Measurements from ENCODE around the gene PDLIM3.

PDLIM3 gene

DNA sequence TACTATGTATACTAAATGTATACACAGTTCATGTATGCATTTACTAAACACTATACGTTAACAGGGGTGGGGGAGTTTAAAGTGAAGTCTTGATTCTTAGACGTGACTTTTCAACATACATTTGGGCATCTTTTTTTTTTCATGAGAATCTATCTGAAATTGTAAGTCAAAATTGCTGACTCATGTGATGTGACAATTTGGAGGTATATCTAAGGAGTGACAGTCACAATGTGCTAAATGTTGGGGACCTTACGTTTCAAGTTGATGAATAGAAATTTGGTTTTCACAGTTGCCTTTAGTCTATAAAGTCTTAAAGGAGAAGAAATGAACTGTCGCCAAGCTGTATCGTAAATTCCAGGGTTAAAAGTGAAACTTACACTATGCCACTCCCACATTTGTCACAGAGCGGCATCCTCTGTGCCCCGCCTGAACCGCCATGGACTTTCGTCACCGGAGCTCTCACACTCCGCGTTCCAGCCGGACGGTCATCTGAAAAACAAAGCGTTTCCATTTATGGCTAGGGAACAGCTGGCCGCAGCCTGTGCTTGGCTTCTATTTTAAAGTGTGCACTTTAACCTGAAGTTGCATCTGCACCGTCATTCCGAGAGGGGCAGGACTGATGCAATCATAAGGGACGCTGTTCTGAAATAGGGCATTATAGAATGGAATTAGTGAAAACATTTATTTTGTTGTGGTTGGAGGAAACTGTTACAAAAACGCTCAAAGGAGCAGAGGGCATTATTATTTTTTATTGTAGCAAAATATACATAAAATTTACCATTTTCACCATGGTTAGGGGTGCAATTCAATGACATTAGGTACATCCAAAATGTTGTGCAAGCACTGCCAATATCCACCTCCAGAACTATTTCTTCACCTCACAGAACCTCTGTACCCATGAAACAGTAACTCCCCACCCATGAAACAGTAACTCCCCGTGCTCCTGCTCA lies 30.9 kb downstream of the PDLIM3 start:
- peak; percentile 75 for DNase-seq
- in situ Hi-C loops (cut with HindIII; ENCODE audit: low pct_ligation_motif_present, low sequenced_read_pairs) = no loop called here
- H3K27me3 ChIP-seq (replicated peaks) = no peaks in the 10 kb centered on the region

DNA sequence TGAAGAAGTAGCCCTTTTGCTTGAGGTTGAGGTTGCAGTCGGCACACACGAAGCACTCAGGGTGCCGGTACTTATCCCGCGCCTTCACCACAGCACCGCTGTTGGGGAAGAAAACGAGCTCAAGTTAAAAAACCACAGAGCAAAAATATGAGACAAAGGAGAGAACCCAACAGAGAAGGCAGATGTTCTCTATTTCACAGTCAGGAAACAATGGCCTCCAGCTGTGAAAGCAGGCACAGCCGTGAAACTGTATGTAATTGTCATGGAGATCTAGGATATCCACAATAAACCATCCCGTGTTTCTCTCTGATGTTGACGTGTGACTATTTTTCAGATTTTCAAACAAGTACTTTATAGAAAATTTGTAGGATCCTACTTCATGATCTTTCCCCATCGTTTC lies 32.9 kb downstream of the PDLIM3 start:
- in situ Hi-C loops (cut with HindIII; ENCODE audit: low pct_ligation_motif_present, low sequenced_read_pairs) = no loop called here
- Histone ChIP-seq H3K27me3 (replicated peaks) (no peaks in the 10 kb centered on the region), H3K4me3 (ENCODE audit: low read depth, low read length) (no peak overlapping the region), H3K27ac (no peak overlapping the region), H3K36me3 (replicated peaks) (no peaks in the 10 kb centered on the region)
- TF ChIP-seq, protein P1, sequence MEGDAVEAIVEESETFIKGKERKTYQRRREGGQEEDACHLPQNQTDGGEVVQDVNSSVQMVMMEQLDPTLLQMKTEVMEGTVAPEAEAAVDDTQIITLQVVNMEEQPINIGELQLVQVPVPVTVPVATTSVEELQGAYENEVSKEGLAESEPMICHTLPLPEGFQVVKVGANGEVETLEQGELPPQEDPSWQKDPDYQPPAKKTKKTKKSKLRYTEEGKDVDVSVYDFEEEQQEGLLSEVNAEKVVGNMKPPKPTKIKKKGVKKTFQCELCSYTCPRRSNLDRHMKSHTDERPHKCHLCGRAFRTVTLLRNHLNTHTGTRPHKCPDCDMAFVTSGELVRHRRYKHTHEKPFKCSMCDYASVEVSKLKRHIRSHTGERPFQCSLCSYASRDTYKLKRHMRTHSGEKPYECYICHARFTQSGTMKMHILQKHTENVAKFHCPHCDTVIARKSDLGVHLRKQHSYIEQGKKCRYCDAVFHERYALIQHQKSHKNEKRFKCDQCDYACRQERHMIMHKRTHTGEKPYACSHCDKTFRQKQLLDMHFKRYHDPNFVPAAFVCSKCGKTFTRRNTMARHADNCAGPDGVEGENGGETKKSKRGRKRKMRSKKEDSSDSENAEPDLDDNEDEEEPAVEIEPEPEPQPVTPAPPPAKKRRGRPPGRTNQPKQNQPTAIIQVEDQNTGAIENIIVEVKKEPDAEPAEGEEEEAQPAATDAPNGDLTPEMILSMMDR (IDR thresholded peaks at IDR 0.05; ENCODE audit: low read depth, low read length, missing control alignments) = no peak
- no peak for DNase-seq

More for the DNA sequence above, 30.9 kb downstream of the PDLIM3 start:
- TF ChIP-seq, protein P1 (IDR thresholded peaks at IDR 0.05; ENCODE audit: low read depth, low read length, missing control alignments) = no peak
- peak overlapping the region; percentile 51 for H3K4me3 ChIP-seq (ENCODE audit: low read depth, low read length)
- no peaks in the 10 kb centered on the region for H3K36me3 ChIP-seq (replicated peaks)
- H3K27ac ChIP-seq = peak overlapping the region; percentile 62

DNA sequence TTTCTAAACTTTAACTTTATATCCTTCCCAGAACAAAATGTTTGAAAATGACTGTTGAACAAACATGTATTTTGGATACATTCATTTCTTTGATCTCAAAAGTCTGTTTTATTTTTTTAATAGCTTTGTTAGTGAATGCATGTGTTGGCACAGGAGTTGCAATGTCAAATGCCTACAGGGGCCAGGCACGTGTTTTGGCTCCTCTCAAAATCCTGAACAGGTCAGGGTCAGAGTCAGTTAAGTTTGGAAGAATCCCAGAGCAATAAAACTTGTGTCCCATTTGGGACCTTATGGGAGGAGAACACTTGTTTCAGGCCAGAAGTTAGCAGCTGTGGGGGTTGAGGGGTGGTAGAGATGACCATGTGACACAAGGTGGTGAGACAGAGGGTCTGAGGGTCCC lies 34.7 kb downstream of the PDLIM3 start:
- Histone ChIP-seq H3K4me3 (ENCODE audit: low read depth, low read length) (no peak overlapping the region), H3K27ac (no peak overlapping the region), H3K36me3 (replicated peaks) (no peaks in the 10 kb centered on the region), H3K27me3 (replicated peaks) (no peaks in the 10 kb centered on the region)
- TF ChIP-seq, protein P1 (IDR thresholded peaks at IDR 0.05; ENCODE audit: low read depth, low read length, missing control alignments) = no peak
- in situ Hi-C loops (cut with HindIII; ENCODE audit: low pct_ligation_motif_present, low sequenced_read_pairs) = no loop called here
- no peak for DNase-seq

DNA sequence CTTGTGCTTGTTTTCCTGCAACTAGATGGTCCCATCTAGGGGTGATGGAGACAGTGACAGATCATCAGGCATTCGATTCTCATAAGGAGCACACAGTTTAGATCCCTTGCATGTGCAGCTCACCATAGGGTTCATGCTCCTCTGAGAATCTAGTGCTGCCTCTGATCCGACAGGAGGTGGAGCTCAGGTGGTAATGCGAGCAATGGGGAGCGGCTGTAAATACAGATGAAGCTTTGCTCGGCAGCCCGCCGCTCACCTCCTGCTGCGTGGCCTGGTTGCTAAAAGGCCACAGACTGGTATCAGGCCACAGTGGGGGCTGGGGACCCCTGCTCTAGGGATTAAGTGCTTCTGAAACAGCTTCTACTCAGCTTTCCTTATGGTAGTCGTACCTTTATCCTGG lies 35.3 kb downstream of the PDLIM3 start:
- TF ChIP-seq, protein P1 (IDR thresholded peaks at IDR 0.05; ENCODE audit: low read depth, low read length, missing control alignments) = no peak
- no peak overlapping the region for H3K4me3 ChIP-seq (ENCODE audit: low read depth, low read length)
- in situ Hi-C loops (cut with HindIII; ENCODE audit: low pct_ligation_motif_present, low sequenced_read_pairs) = no loop called here
- H3K27ac ChIP-seq = no peak overlapping the region
- H3K27me3 ChIP-seq (replicated peaks) = no peaks in the 10 kb centered on the region
- no peaks in the 10 kb centered on the region for H3K36me3 ChIP-seq (replicated peaks)
- no peak for DNase-seq

DNA sequence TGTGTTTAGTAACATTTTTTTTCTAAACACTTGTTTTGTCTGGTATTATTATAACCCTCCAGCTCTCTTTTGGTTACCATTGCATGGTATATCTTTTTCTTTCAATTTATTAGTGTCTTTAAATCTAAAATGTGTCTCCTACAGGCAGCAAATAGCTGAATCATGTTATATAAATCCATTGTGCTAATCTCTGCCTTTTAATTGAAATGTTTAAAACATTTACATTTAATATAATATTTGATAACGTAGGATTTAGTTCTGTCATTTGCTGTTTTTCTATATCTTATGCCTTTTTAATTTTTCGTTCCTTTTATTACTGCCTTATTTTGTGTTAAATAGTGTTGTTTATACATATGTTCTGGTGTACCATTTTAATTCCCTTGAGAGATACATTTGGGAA lies 46.7 kb downstream of the PDLIM3 start:
- in situ Hi-C loops (cut with HindIII; ENCODE audit: low pct_ligation_motif_present, low sequenced_read_pairs) = no loop called here
- DNase-seq = no peak
- TF ChIP-seq, protein P1 (IDR thresholded peaks at IDR 0.05; ENCODE audit: low read depth, low read length, missing control alignments) = no peak

More for the DNA sequence above, 46.7 kb downstream of the PDLIM3 start:
- no peaks in the 10 kb centered on the region for H3K36me3 ChIP-seq (replicated peaks)
- H3K4me3 ChIP-seq (ENCODE audit: low read depth, low read length) = no peak overlapping the region
- no peaks in the 10 kb centered on the region for H3K27me3 ChIP-seq (replicated peaks)
- H3K27ac ChIP-seq = no peak overlapping the region

Measured in brain microvascular endothelial cell (primary cell).